ENCODE results near the gene SPCS2.

SPCS2 gene
- 14.4 to 22.1 (median 16.9) reads per million in 3 donors for total RNA-seq

DNA sequence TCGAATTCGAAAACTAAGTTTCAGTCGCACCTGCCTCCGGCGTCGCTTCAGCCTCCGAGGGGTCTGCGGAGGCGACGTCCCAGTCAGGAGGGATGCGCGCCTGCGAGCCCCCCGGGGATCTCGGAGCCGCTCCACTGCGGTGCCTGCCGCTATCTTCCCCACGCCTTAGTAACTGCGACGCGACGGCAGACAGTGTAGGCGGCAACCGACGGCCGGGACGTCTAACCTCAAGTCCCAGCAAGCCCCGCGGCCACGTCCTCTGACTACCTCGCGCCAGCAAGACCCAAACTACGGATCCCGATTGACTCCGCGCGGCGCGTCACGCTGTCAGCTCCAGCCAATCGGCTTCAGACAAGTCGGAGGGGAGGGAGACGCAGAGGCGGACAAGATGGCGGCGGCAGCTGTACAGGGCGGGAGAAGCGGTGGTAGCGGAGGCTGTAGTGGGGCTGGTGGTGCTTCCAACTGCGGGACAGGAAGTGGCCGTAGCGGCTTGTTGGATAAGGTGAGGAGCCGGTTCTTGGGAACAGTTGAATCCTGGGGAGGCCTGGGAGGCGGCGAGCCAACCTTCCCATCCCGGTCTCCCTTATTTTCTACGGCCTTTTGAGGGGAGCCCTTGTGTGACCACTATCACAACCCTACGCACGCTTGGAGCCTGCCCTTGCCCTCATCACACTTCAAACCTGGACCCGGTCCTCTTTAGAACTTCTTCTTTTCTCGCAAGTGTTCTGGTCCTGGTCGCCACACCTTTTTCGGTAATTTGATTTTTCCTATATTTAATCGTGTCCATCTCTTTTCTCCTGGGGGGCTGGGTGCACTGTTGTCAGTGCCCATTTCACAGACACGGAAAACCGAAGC lies at the start of gene SPCS2, which contains the start of gene XRRA1:
Gene SPCS2 (plus strand): TSS at position 369 of the 855 bp plus-strand sequence. CDS start 20 bp downstream, at position 389.
Gene XRRA1 (minus strand): TSS at position 194 of the 855 bp plus-strand sequence. CDS start 8,213 bp downstream, outside the sequence.
- H3K36me3 ChIP-seq (ENCODE audit: control insufficient read depth, insufficient read depth, low read length): no peaks in the 10 kb centered on the region
- no peaks in the 10 kb centered on the region for H3K27me3 ChIP-seq (replicated peaks; ENCODE audit: control insufficient read depth, insufficient read depth, low read length, poor library complexity, severe bottlenecking)
- H3K4me3 ChIP-seq (ENCODE audit: insufficient read depth, low read depth, low read length, poor library complexity, severe bottlenecking): peak within 1 kb of the TSS; percentile 59
- H3K9me3 ChIP-seq (ENCODE audit: control insufficient read depth, low read length): no peaks in the 10 kb centered on the region
- H3K27ac ChIP-seq (ENCODE audit: insufficient read depth, low read length, poor library complexity, severe bottlenecking): peak within 1 kb of the TSS; percentile 74
- peak; percentile 95 to 97 (median 97) for DNase-seq
- H3K4me1 ChIP-seq (ENCODE audit: control insufficient read depth, insufficient read depth, low read length, poor library complexity, severe bottlenecking): peaks cover 16% of the 10 kb centered on the region

GRCh38 chr11:74902342-74902741 lies 46.7 kb upstream of the SPCS2 start:
- Histone ChIP-seq H3K27ac (ENCODE audit: insufficient read depth, low read length, poor library complexity, severe bottlenecking) (no peak overlapping the region), H3K36me3 (ENCODE audit: control insufficient read depth, insufficient read depth, low read length) (peaks cover 9% of the 10 kb centered on the region), H3K27me3 (replicated peaks; ENCODE audit: control insufficient read depth, insufficient read depth, low read length, poor library complexity, severe bottlenecking) (no peaks in the 10 kb centered on the region), H3K4me3 (ENCODE audit: insufficient read depth, low read depth, low read length, poor library complexity, severe bottlenecking) (no peak overlapping the region), H3K4me1 (ENCODE audit: control insufficient read depth, insufficient read depth, low read length, poor library complexity, severe bottlenecking) (no peaks in the 10 kb centered on the region), H3K9me3 (ENCODE audit: control insufficient read depth, low read length) (peaks cover 4% of the 10 kb centered on the region)
- DNase-seq: no peak

GRCh38 chr11:74905326-74905725 lies 43.7 kb upstream of the SPCS2 start:
- peaks cover 4% of the 10 kb centered on the region for H3K9me3 ChIP-seq (ENCODE audit: control insufficient read depth, low read length)
- no peaks in the 10 kb centered on the region for H3K27me3 ChIP-seq (replicated peaks; ENCODE audit: control insufficient read depth, insufficient read depth, low read length, poor library complexity, severe bottlenecking)
- DNase-seq: no peak
- no peaks in the 10 kb centered on the region for H3K4me1 ChIP-seq (ENCODE audit: control insufficient read depth, insufficient read depth, low read length, poor library complexity, severe bottlenecking)
- H3K4me3 ChIP-seq (ENCODE audit: insufficient read depth, low read depth, low read length, poor library complexity, severe bottlenecking): no peak overlapping the region
- peaks cover 21% of the 10 kb centered on the region for H3K36me3 ChIP-seq (ENCODE audit: control insufficient read depth, insufficient read depth, low read length)
- H3K27ac ChIP-seq (ENCODE audit: insufficient read depth, low read length, poor library complexity, severe bottlenecking): no peak overlapping the region

- H3K36me3 ChIP-seq (ENCODE audit: control insufficient read depth, insufficient read depth, low read length): peaks cover 25% of the 10 kb centered on the region
- H3K27me3 ChIP-seq (replicated peaks; ENCODE audit: control insufficient read depth, insufficient read depth, low read length, poor library complexity, severe bottlenecking): no peaks in the 10 kb centered on the region
- H3K4me3 ChIP-seq (ENCODE audit: insufficient read depth, low read depth, low read length, poor library complexity, severe bottlenecking): no peak overlapping the region
- no peaks in the 10 kb centered on the region for H3K9me3 ChIP-seq (ENCODE audit: control insufficient read depth, low read length)
- H3K4me1 ChIP-seq (ENCODE audit: control insufficient read depth, insufficient read depth, low read length, poor library complexity, severe bottlenecking): no peaks in the 10 kb centered on the region
- no peak overlapping the region for H3K27ac ChIP-seq (ENCODE audit: insufficient read depth, low read length, poor library complexity, severe bottlenecking)
- DNase-seq: no peak
Measured at GRCh38 chr11:74909385-74909784, 39.7 kb upstream of the SPCS2 start.

- Histone ChIP-seq H3K9me3 (ENCODE audit: control insufficient read depth, low read length) (no peaks in the 10 kb centered on the region), H3K27ac (ENCODE audit: insufficient read depth, low read length, poor library complexity, severe bottlenecking) (no peak overlapping the region), H3K36me3 (ENCODE audit: control insufficient read depth, insufficient read depth, low read length) (peaks cover 25% of the 10 kb centered on the region), H3K4me3 (ENCODE audit: insufficient read depth, low read depth, low read length, poor library complexity, severe bottlenecking) (no peak overlapping the region), H3K27me3 (replicated peaks; ENCODE audit: control insufficient read depth, insufficient read depth, low read length, poor library complexity, severe bottlenecking) (no peaks in the 10 kb centered on the region), H3K4me1 (ENCODE audit: control insufficient read depth, insufficient read depth, low read length, poor library complexity, severe bottlenecking) (no peaks in the 10 kb centered on the region)
- no peak for DNase-seq
Measured at GRCh38 chr11:74909812-74910211, 39.3 kb upstream of the SPCS2 start.

- Histone ChIP-seq H3K4me1 (ENCODE audit: control insufficient read depth, insufficient read depth, low read length, poor library complexity, severe bottlenecking) (no peaks in the 10 kb centered on the region), H3K27me3 (replicated peaks; ENCODE audit: control insufficient read depth, insufficient read depth, low read length, poor library complexity, severe bottlenecking) (no peaks in the 10 kb centered on the region), H3K9me3 (ENCODE audit: control insufficient read depth, low read length) (no peaks in the 10 kb centered on the region), H3K36me3 (ENCODE audit: control insufficient read depth, insufficient read depth, low read length) (peaks cover 7% of the 10 kb centered on the region), H3K4me3 (ENCODE audit: insufficient read depth, low read depth, low read length, poor library complexity, severe bottlenecking) (no peak overlapping the region), H3K27ac (ENCODE audit: insufficient read depth, low read length, poor library complexity, severe bottlenecking) (no peak overlapping the region)
- no peak for DNase-seq
Measured at GRCh38 chr11:74923125-74923524, 25.9 kb upstream of the SPCS2 start.

- DNase-seq: no peak
- no peaks in the 10 kb centered on the region for H3K27me3 ChIP-seq (replicated peaks; ENCODE audit: control insufficient read depth, insufficient read depth, low read length, poor library complexity, severe bottlenecking)
- no peaks in the 10 kb centered on the region for H3K9me3 ChIP-seq (ENCODE audit: control insufficient read depth, low read length)
- H3K36me3 ChIP-seq (ENCODE audit: control insufficient read depth, insufficient read depth, low read length): peaks cover 5% of the 10 kb centered on the region
- no peak overlapping the region for H3K4me3 ChIP-seq (ENCODE audit: insufficient read depth, low read depth, low read length, poor library complexity, severe bottlenecking)
- no peaks in the 10 kb centered on the region for H3K4me1 ChIP-seq (ENCODE audit: control insufficient read depth, insufficient read depth, low read length, poor library complexity, severe bottlenecking)
- H3K27ac ChIP-seq (ENCODE audit: insufficient read depth, low read length, poor library complexity, severe bottlenecking): no peak overlapping the region
Measured at GRCh38 chr11:74925281-74925680, 23.8 kb upstream of the SPCS2 start.

GRCh38 chr11:74926304-74927030 lies 22.6 kb upstream of the SPCS2 start:
- no peak for DNase-seq
- H3K4me1 ChIP-seq (ENCODE audit: control insufficient read depth, insufficient read depth, low read length, poor library complexity, severe bottlenecking): no peaks in the 10 kb centered on the region
- no peaks in the 10 kb centered on the region for H3K27me3 ChIP-seq (replicated peaks; ENCODE audit: control insufficient read depth, insufficient read depth, low read length, poor library complexity, severe bottlenecking)
- peaks cover 5% of the 10 kb centered on the region for H3K36me3 ChIP-seq (ENCODE audit: control insufficient read depth, insufficient read depth, low read length)
- H3K4me3 ChIP-seq (ENCODE audit: insufficient read depth, low read depth, low read length, poor library complexity, severe bottlenecking): no peak overlapping the region
- H3K27ac ChIP-seq (ENCODE audit: insufficient read depth, low read length, poor library complexity, severe bottlenecking): no peak overlapping the region
- no peaks in the 10 kb centered on the region for H3K9me3 ChIP-seq (ENCODE audit: control insufficient read depth, low read length)

- H3K36me3 ChIP-seq (ENCODE audit: control insufficient read depth, insufficient read depth, low read length): peaks cover 8% of the 10 kb centered on the region
- no peak overlapping the region for H3K4me3 ChIP-seq (ENCODE audit: insufficient read depth, low read depth, low read length, poor library complexity, severe bottlenecking)
Measured at GRCh38 chr11:74927496-74927895, 21.6 kb upstream of the SPCS2 start.

More at GRCh38 chr11:74927496-74927895, 21.6 kb upstream of the SPCS2 start:
- H3K9me3 ChIP-seq (ENCODE audit: control insufficient read depth, low read length): no peaks in the 10 kb centered on the region
- H3K4me1 ChIP-seq (ENCODE audit: control insufficient read depth, insufficient read depth, low read length, poor library complexity, severe bottlenecking): no peaks in the 10 kb centered on the region
- no peak overlapping the region for H3K27ac ChIP-seq (ENCODE audit: insufficient read depth, low read length, poor library complexity, severe bottlenecking)
- DNase-seq: no peak
- H3K27me3 ChIP-seq (replicated peaks; ENCODE audit: control insufficient read depth, insufficient read depth, low read length, poor library complexity, severe bottlenecking): no peaks in the 10 kb centered on the region

All from effector memory CD4-positive, alpha-beta T cell (primary cell).